GM12892 (cell line): ENCODE results near the gene ARID5B.

Experiments used
- POLR2A ChIP-seq: IDR thresholded peaks from 2 replicates; pipeline ENCODE4 v1.6.1; 2011; ENCODE audit warnings: low read depth, low read length, control low read depth
- POLR2AphosphoS5 ChIP-seq: IDR thresholded peaks from 2 replicates; pipeline ENCODE4 v1.6.1; 2011; ENCODE audit warnings: low read depth, low read length, control low read depth

DNA sequence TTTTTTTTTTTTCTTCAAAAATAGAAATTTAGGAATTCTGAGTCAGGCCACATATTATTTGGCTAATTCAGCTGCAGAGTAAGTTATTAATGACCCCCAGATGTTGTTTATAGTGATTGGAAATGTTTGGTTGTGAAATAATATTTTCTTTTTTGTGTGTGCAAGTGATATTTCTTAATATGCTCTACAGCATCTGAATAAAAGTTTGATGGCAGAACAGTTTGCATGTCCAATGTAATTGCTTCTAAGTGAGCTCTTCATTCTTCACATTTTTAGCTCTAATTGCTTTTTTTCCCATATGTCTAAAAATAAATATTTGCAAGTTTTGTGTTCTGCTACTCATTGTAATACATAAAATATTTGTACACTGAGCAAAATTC is 116.0 kb downstream of the ARID5B start:
- no peak for TF ChIP-seq POLR2A
- TF ChIP-seq POLR2AphosphoS5, result no peak
